ENCODE data around the gene SLCO4A1. TPM values are rescaled to one million over a fixed set of nuclear protein-coding genes. Genes with fewer than 3 reads are reported as not detected.

Gene SLCO4A1
- polyA plus RNA-seq, 1 donor, result 0.30 TPM

GRCh38 chr20:62652894-62653305 is 10.6 kb downstream of the SLCO4A1 start:
- no peak for DNase-seq (ENCODE audit: low read depth)

- DNase-seq (ENCODE audit: low read depth), result no peak
Observed at GRCh38 chr20:62653373-62653772, 11.1 kb downstream of the SLCO4A1 start.

DNA sequence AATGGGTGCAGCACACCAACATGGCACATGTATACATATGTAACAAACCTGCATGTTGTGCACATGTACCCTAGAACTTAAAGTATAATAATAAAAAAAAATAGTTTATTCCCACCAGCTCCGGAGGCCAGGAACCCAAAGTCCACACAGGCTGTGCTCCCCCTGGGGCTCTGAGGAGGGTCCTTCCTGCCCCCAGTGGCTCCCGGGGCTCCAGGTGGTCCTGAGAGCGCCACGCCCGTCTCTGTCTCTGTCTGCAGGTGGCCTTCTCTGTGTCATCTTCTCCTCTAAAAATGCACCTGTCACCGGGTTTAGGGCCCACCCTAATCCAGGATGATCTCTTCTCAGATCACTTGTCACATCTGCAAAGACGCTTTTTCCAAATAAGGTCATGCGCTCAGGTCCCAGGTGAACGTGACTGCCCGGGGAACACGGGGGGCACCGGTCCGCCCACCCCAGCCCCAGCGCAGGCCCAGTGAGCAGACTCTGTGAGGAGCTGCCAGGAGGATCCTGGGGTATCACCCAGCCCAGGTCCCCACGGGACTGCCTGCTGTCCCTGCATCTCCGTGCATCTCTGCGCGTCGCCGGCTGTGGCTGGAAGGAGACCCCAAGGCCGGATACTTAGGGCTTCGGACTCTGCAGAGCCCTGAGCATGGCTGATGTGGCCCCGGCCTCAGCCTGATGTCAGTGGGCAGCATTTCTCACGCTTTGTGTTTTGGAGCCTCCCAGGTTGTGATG is 11.8 kb downstream of the SLCO4A1 start:
- no peak for DNase-seq (ENCODE audit: low read depth)

- DNase-seq (ENCODE audit: low read depth), result no peak
Observed at GRCh38 chr20:62655282-62656196, 13.2 kb downstream of the SLCO4A1 start.

- no peak for DNase-seq (ENCODE audit: low read depth)
Observed at GRCh38 chr20:62656197-62656918, 14.1 kb downstream of the SLCO4A1 start.

DNA sequence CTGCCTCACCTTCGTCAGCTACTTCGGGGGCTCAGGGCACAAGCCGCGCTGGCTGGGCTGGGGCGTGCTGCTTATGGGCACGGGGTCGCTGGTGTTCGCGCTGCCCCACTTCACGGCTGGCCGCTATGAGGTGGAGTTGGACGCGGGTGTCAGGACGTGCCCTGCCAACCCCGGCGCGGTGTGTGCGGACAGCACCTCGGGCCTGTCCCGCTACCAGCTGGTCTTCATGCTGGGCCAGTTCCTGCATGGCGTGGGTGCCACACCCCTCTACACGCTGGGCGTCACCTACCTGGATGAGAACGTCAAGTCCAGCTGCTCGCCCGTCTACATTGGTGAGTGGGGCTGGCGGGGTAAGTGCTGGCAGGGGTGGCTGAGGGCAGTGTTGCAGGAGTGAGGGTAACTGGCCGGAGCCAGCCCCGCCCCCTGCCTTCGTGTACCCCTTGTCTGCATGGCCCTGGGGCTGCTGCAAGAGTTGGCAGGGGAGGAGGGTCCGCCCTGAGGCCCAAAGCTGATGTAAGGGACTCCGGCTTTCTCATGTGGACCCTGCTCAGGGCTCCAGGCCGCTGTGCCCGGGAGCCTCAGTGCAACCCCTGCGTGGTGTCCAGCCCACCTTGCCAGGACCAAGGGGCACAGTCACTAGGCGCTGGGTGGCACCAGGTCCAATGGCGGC is 14.8 kb downstream of the SLCO4A1 start:
- no peak for DNase-seq (ENCODE audit: low read depth)

- DNase-seq (ENCODE audit: low read depth), result no peak
Observed at GRCh38 chr20:62657589-62657942, 15.3 kb downstream of the SLCO4A1 start.

- DNase-seq (ENCODE audit: low read depth), result no peak
Observed at GRCh38 chr20:62657956-62658355, 15.7 kb downstream of the SLCO4A1 start.

GRCh38 chr20:62658593-62659178 is 16.4 kb downstream of the SLCO4A1 start:
- no peak for DNase-seq (ENCODE audit: low read depth)

- no peak for DNase-seq (ENCODE audit: low read depth)
Observed at GRCh38 chr20:62659488-62660239, 17.4 kb downstream of the SLCO4A1 start.

GRCh38 chr20:62660240-62660615 is 17.9 kb downstream of the SLCO4A1 start:
- DNase-seq (ENCODE audit: low read depth), result no peak

- DNase-seq (ENCODE audit: low read depth), result no peak
Observed at GRCh38 chr20:62660768-62661167, 18.5 kb downstream of the SLCO4A1 start.

DNA sequence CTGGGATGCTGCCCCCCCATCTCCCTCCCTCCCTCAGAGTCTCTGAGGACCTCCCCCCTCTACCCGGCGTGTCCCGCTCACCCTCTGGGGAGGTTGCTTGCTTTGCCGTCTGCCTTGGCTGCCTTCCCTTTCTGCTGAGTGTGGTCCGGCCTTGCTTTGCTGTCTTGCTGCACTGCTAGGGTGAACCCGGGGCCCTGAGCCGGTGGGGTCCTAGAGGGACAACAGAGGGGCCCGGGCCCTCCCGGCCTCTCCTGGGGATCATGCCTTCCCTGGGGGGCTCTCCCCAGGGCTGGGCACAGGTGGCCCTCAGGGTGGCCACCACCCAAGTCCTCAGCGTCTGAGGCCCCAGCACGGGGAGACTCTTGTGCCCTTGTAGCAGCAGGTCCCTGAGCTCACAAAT is 19.3 kb downstream of the SLCO4A1 start:
- no peak for DNase-seq (ENCODE audit: low read depth)

GRCh38 chr20:62662422-62662821 is 20.1 kb downstream of the SLCO4A1 start:
- DNase-seq (ENCODE audit: low read depth), result no peak

- no peak for DNase-seq (ENCODE audit: low read depth)
Observed at GRCh38 chr20:62663145-62664018, 21.1 kb downstream of the SLCO4A1 start.

GRCh38 chr20:62664019-62664971 is 22.0 kb downstream of the SLCO4A1 start:
- DNase-seq (ENCODE audit: low read depth), result no peak

- no peak for DNase-seq (ENCODE audit: low read depth)
Observed at GRCh38 chr20:62665153-62665754, 23.0 kb downstream of the SLCO4A1 start.
